IMR-90 (cell line): Measurements from ENCODE around the gene LAMA3. TPM values are rescaled to one million over a fixed set of nuclear protein-coding genes. Genes with fewer than 3 reads are reported as not detected.

Source experiments
- ATAC-seq: fragments of 200-7000 bp; cut with Tn5 transposase; 2 replicates; pipeline ENCODE4 v1.9.1; 2020; ENCODE audit warnings: low read depth, mild to moderate bottlenecking, moderate library complexity
- BruUV-seq: library from RNA; stranded (reverse); fragments of 400-500 nt; replicated peaks from 2 replicates; lab custom pipeline; 2021; lab: Mats Ljungman, UMichigan
- CTCF ChIA-PET: fragments of 300-600 bp; formaldehyde crosslinking; extraction: SDS; loops from one replicate; lab custom pipeline; 2021; ENCODE audit warnings: antibody characterized with exemption; lab: Yijun Ruan, JAX
- POLR2A ChIA-PET: fragments of 300-600 bp; sonication (Branson Sonifier 250); formaldehyde crosslinking; loops from one replicate; lab custom pipeline; 2022; ENCODE audit warnings: antibody characterized with exemption; ENCODE audit not compliant: unreplicated experiment; lab: Charles Lee
- DNase-seq: peaks from one replicate; pipeline ENCODE4 v3.0.0; 2013
- H2AFZ ChIP-seq: replicated peaks from 2 replicates; pipeline ENCODE3; 2013; ENCODE audit warnings: low read length, mild to moderate bottlenecking; ENCODE audit not compliant: poor library complexity
- H2AK5ac ChIP-seq: 2 replicates; pipeline ENCODE4 v1.6.1; 2013; ENCODE audit warnings: low read depth, low read length, inconsistent platforms
- H2AK9ac ChIP-seq: replicated peaks from 2 replicates; pipeline ENCODE3; 2013; ENCODE audit warnings: mild to moderate bottlenecking, low read depth, low read length, moderate library complexity; ENCODE audit not compliant: poor library complexity
- H2BK120ac ChIP-seq: 2 replicates; pipeline ENCODE4 v1.6.1; 2013; ENCODE audit warnings: low read depth, low read length, inconsistent platforms
- H2BK15ac ChIP-seq: 3 replicates; pipeline ENCODE4 v1.6.1; 2013; ENCODE audit warnings: low read depth, low read length, inconsistent platforms
- H2BK20ac ChIP-seq: 2 replicates; pipeline ENCODE4 v1.6.1; 2013; ENCODE audit warnings: low read depth, mild to moderate bottlenecking, inconsistent platforms, low read length, moderate library complexity
- H2BK5ac ChIP-seq: 2 replicates; pipeline ENCODE4 v1.6.1; 2013; ENCODE audit warnings: mild to moderate bottlenecking, low read depth, low read length, inconsistent platforms; ENCODE audit not compliant: poor library complexity, severe bottlenecking
- H3K14ac ChIP-seq: replicated peaks from 2 replicates; pipeline ENCODE4 v1.6.1; 2013; ENCODE audit warnings: low read depth, low read length, inconsistent platforms
- H3K18ac ChIP-seq: 2 replicates; pipeline ENCODE4 v1.6.1; 2013; ENCODE audit warnings: low read depth, low read length, control low read depth
- H3K23ac ChIP-seq: 2 replicates; pipeline ENCODE4 v1.6.1; 2013; ENCODE audit warnings: low read depth, low read length, inconsistent platforms
- H3K27ac ChIP-seq: 2 replicates; pipeline ENCODE4 v1.5.1; 2013; ENCODE audit warnings: mild to moderate bottlenecking, control low read depth, low read length; ENCODE audit not compliant: insufficient read depth
- H3K27me3 ChIP-seq: 2 replicates; pipeline ENCODE4 v1.6.1; 2013; ENCODE audit warnings: low read length; ENCODE audit not compliant: control insufficient read depth, insufficient read depth
- H3K36me3 ChIP-seq: 2 replicates; pipeline ENCODE4 v1.6.1; 2013; ENCODE audit warnings: low read length, mixed read lengths; ENCODE audit not compliant: control insufficient read depth, insufficient read depth
- H3K4ac ChIP-seq: 2 replicates; pipeline ENCODE4 v1.6.1; 2013; ENCODE audit warnings: low read depth, low read length, inconsistent platforms
- H3K4me1 ChIP-seq: 2 replicates; pipeline ENCODE4 v1.6.1; 2013; ENCODE audit warnings: low read length, mixed read lengths; ENCODE audit not compliant: control insufficient read depth, insufficient read depth
- H3K4me2 ChIP-seq: 2 replicates; pipeline ENCODE4 v1.6.1; 2013; ENCODE audit warnings: low read depth, mild to moderate bottlenecking, control low read depth, low read length, moderate library complexity
- H3K4me3 ChIP-seq: 2 replicates; pipeline ENCODE4 v1.5.1; 2013; ENCODE audit warnings: low read depth, mild to moderate bottlenecking, control low read depth, low read length, moderate library complexity; ENCODE audit not compliant: insufficient read depth
- H3K56ac ChIP-seq: 2 replicates; pipeline ENCODE4 v1.6.1; 2013; ENCODE audit warnings: low read length, inconsistent platforms; ENCODE audit not compliant: insufficient read depth; ENCODE audit errors: extremely low read depth
- H3K79me1 ChIP-seq, 2 experiments: 2 replicates each; pipeline ENCODE4 v1.6.1; 2013; ENCODE audit warnings: low read length in 2 of 2, inconsistent platforms in 1 of 2, low read depth in 1 of 2
- H3K9ac ChIP-seq: 2 replicates; pipeline ENCODE4 v1.6.1; 2013; ENCODE audit warnings: low read depth, low read length, control low read depth
- H3K9me1 ChIP-seq: 2 replicates; pipeline ENCODE4 v1.6.1; 2013; ENCODE audit warnings: low read length, inconsistent platforms; ENCODE audit not compliant: insufficient read depth
- H3K9me3 ChIP-seq: 2 replicates; pipeline ENCODE4 v1.6.1; 2013; ENCODE audit warnings: low read length; ENCODE audit not compliant: control insufficient read depth, insufficient read depth
- H4K20me1 ChIP-seq: 2 replicates; pipeline ENCODE4 v1.6.1; 2013; ENCODE audit warnings: low read length, inconsistent platforms; ENCODE audit not compliant: insufficient read depth
- H4K5ac ChIP-seq: 2 replicates; pipeline ENCODE4 v1.6.1; 2013; ENCODE audit warnings: mild to moderate bottlenecking, low read depth, low read length, control low read depth
- H4K8ac ChIP-seq, 2 experiments: 2 replicates each; pipeline ENCODE4 v1.6.1; 2013; ENCODE audit warnings: low read depth in 2 of 2, low read length in 2 of 2, control low read depth in 1 of 2, inconsistent platforms in 1 of 2
- H4K91ac ChIP-seq: 2 replicates; pipeline ENCODE4 v1.6.1; 2013; ENCODE audit warnings: low read depth, low read length, inconsistent platforms; ENCODE audit not compliant: insufficient read depth
- MAFK ChIP-seq: IDR thresholded peaks from 2 replicates; pipeline ENCODE4 v1.6.1; 2012; ENCODE audit warnings: low read depth, low read length, improper control_type of control experiment
- NFE2L2 ChIP-seq: fragments of 150-350 bp; IDR thresholded peaks from 2 replicates; pipeline ENCODE4 v1.6.1; 2016; ENCODE audit warnings: low read depth, mild to moderate bottlenecking, low read length
- POLR2A ChIP-seq: IDR thresholded peaks from 2 replicates; pipeline ENCODE4 v1.6.1; 2012; ENCODE audit warnings: mild to moderate bottlenecking, low read depth, low read length
- RAD21 ChIP-seq: IDR thresholded peaks from 2 replicates; pipeline ENCODE4 v1.6.1; 2012; ENCODE audit warnings: low read length, improper control_type of control experiment
- RCOR1 ChIP-seq: IDR thresholded peaks from 2 replicates; pipeline ENCODE4 v1.6.1; 2012; ENCODE audit warnings: mild to moderate bottlenecking, low read length, improper control_type of control experiment; ENCODE audit not compliant: insufficient replicate concordance
- WGBS, 2 experiments: methylation state at CpG; one replicate each; pipeline versions ENCODE4 v1.1.5 to v1.1.7; 2013; ENCODE audit warnings: missing lambda C conversion rate in 2 of 2; ENCODE audit not compliant: insufficient read length in 1 of 2; ENCODE audit errors: extremely low coverage in 2 of 2; 5-methylcytosine and 5-hydroxymethylcytosine counted together
- dilution Hi-C: fragments of 300-500 bp; cut with HindIII; formaldehyde crosslinking; loops from one replicate; pipeline ENCODE4 v1.14.3; 2018; ENCODE audit warnings: low sequenced_read_pairs; ENCODE audit not compliant: unreplicated experiment
- in situ Hi-C: fragments of 300-500 bp; cut with MboI; formaldehyde crosslinking; loops from 3 replicates; pipeline ENCODE4 v1.14.3; 2019; ENCODE audit warnings: low sequenced_read_pairs, inconsistent platforms, mixed read lengths
- intact Hi-C: fragments of 100-400 bp; cut with micrococcal nuclease; formaldehyde crosslinking; loops from 2 replicates; pipeline ENCODE4 v1.10.0; 2022
- polyA plus RNA-seq, 3 experiments: library from polyadenylated mRNA; depleted of rRNA; stranded (reverse); fragments of >200 nt; gene quantifications; 2 replicates each; pipeline ENCODE4 v1.2.3, GENCODE V29; 2012; ENCODE audit warnings: low replicate concordance in 1 of 3
- total RNA-seq: library from RNA; depleted of rRNA; stranded (reverse); fragments of >200 nt; gene quantifications from 2 replicates; pipeline ENCODE4 v1.2.3, GENCODE V29; 2012

LAMA3 gene
- total and polyA plus RNA-seq, 2 of the 4 experiments (the other 2 are of a cell fraction): 0.18 to 0.19 TPM

GRCh38 chr18:23710068-23710527, 20.8 kb downstream of the LAMA3 start:
- Histone ChIP-seq H3K36me3 (no peaks in the 10 kb centered on the region), H3K27ac (no peak overlapping the region), H3K9ac (no peak overlapping the region), H3K14ac (no peak overlapping the region), H2AFZ (no peak overlapping the region), H3K9me1 (no peaks in the 10 kb centered on the region), H3K79me1 (no peaks in the 10 kb centered on the region), H3K56ac (no peak overlapping the region), H2AK5ac (no peak overlapping the region), H4K20me1 (no peaks in the 10 kb centered on the region), H4K91ac (no peak overlapping the region), H3K4ac (no peak overlapping the region), H3K4me3 (no peak overlapping the region), H4K8ac (no peak overlapping the region), H2BK120ac (no peak overlapping the region), H2BK20ac (no peak overlapping the region), H3K23ac (no peak overlapping the region), H2BK5ac (no peak overlapping the region), H3K18ac (no peak overlapping the region), H2BK15ac (no peak overlapping the region), H3K4me1 (no peaks in the 10 kb centered on the region), H3K9me3 (peaks cover 5% of the 10 kb centered on the region; the same call in 1 of the 2 replicates), H2AK9ac (no peak overlapping the region), H4K5ac (no peak overlapping the region), H3K27me3 (no peaks in the 10 kb centered on the region), H3K4me2 (no peak overlapping the region)
- ChIA-PET POLR2A (no interaction called here), CTCF (interaction anchor here (1.0 kb wide), 1 partner anchor 208 kb away, joined by 3 read pairs; no protein-coding TSS in a partner anchor)
- 86% methylated on average over 11 of the region's 17 CpGs; no CpG with 5 or more reads in 1 of the 2 experiments for WGBS, 2 experiments
- in situ Hi-C loops (no loop called here), intact Hi-C loops (no loop called here), dilution Hi-C loops (no loop called here)
- TF ChIP-seq RCOR1 (no peak), MAFK (no peak), NFE2L2 (no peak), RAD21 (no peak), POLR2A (no peak)
- peak; percentile 20 for DNase-seq
- no peak for ATAC-seq
- no TSS peak for BruUV-seq
